HG03575 (cell line): ENCODE data around the gene FBXO45.
A peak's percentile ranks its signal among the peaks of the same experiment; 100 is the strongest.
"Not testable (repeated sequence)": the region's sequence is repeated elsewhere in the genome, so short reads cannot be mapped to it uniquely, and the experiment has no call there.

ENCODE experiments used
- ATAC-seq: cut with Tn5 transposase; IDR thresholded peaks from one replicate; pipeline ENCODE4 v1.9.1; 2021; ENCODE audit not compliant: unreplicated experiment, insufficient number of reproducible peaks, low FRiP score; ENCODE audit errors: extremely low read depth

The FBXO45 gene

GRCh38 chr3:196568246-196569002 is at the start of gene FBXO45, which contains the start of gene WDR53:
Gene FBXO45, plus strand, starts transcription at chr3:196568660. Its CDS starts 325 bp downstream, at chr3:196568985.
Gene WDR53, minus strand, starts transcription at chr3:196568554. Its CDS starts 7,079 bp downstream, at chr3:196561475.
- peak; percentile 63 for ATAC-seq

- no peak for ATAC-seq
These were observed 49.3 kb upstream of the FBXO45 start for GRCh38 chr3:196518966-196519717.

- no peak for ATAC-seq
These were observed 48.8 kb upstream of the FBXO45 start for GRCh38 chr3:196519718-196520082.

GRCh38 chr3:196521291-196521690 is 47.2 kb upstream of the FBXO45 start:
- ATAC-seq, result not testable (repeated sequence)

GRCh38 chr3:196523841-196524240 is 44.6 kb upstream of the FBXO45 start:
- no peak for ATAC-seq

GRCh38 chr3:196524527-196524926 is 43.9 kb upstream of the FBXO45 start:
- ATAC-seq, result no peak

GRCh38 chr3:196525141-196525540 is 43.3 kb upstream of the FBXO45 start:
- ATAC-seq, result no peak

- no peak for ATAC-seq
These were observed 39.7 kb upstream of the FBXO45 start for GRCh38 chr3:196528639-196529233.

- no peak for ATAC-seq
These were observed 37.0 kb upstream of the FBXO45 start for GRCh38 chr3:196531418-196531817.

GRCh38 chr3:196533260-196533681 is 35.2 kb upstream of the FBXO45 start:
- ATAC-seq, result no peak

GRCh38 chr3:196537319-196537984 is 31.0 kb upstream of the FBXO45 start:
- no peak for ATAC-seq

GRCh38 chr3:196541684-196542445 is 26.6 kb upstream of the FBXO45 start:
- ATAC-seq, result no peak

GRCh38 chr3:196544491-196544992 is 23.9 kb upstream of the FBXO45 start:
- ATAC-seq, result no peak

- ATAC-seq, result no peak
These were observed 21.9 kb upstream of the FBXO45 start for GRCh38 chr3:196546537-196546936.

GRCh38 chr3:196547067-196547466 is 21.4 kb upstream of the FBXO45 start:
- ATAC-seq, result no peak

GRCh38 chr3:196549312-196549711 is 19.1 kb upstream of the FBXO45 start:
- not testable (repeated sequence) for ATAC-seq

- not testable (repeated sequence) for ATAC-seq
These were observed 18.3 kb upstream of the FBXO45 start for GRCh38 chr3:196550172-196550571.

GRCh38 chr3:196552253-196552652 is 16.2 kb upstream of the FBXO45 start:
- no peak for ATAC-seq
